GM19467 (cell line): ENCODE results near the gene KHSRP.

Source experiments
- ATAC-seq: cut with Tn5 transposase; IDR thresholded peaks from one replicate; pipeline ENCODE4 v1.9.1; 2021; ENCODE audit warnings: mild to moderate bottlenecking, moderate library complexity; ENCODE audit not compliant: unreplicated experiment

The KHSRP gene

DNA sequence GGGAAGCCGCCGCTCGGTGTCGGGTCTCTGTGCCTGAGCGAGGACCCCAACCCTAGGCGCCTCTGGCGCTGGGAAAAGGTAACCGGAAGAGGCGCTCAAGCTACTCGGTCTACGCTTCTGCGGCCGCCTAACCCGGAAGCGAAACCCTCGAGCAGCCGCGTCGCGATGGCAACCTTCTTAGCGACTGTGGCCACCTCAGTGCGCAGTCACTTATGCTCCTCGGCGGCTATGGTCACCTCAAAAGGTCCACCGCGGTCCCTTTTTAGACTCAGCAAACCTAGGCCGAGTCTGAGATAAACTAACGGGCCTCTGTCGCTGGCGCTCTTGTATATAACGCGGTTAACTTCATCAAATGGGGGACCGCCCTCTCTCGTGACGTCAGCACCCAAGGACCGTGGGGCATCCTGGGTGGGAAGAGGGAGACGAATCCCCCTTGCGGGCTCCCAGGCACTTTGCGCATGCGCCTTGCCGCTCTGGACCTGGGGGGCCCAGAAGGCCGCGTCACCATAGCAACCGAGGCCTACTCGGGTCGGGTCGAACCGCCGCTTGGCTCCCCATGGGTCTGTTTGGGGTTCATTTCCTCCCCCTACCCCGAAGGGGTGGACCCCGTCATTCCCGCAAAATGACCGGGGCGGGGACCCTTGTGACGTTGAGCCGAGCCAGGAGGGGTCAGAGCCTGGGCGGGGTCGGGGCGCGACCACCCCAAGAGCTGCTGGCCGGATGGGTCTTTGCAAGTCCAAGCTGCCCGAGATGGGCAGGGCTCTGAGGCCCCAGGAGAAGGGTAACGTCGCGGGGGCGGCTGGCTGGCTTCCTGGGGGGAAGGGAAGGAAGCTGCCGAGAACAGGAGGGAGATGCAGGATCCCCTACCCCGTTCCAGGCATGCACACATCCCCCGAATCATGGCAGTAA, 31.3 kb downstream of the KHSRP start, which contains the start of gene GTF2F1:
TSS of gene GTF2F1 (minus strand) at position 91 of the 909 bp plus-strand sequence. CDS start 169 bp downstream, outside the sequence.
- peak; percentile 69 for ATAC-seq

GRCh38 chr19:6392221-6393073, 32.2 kb downstream of the KHSRP start:
- no peak for ATAC-seq

GRCh38 chr19:6387372-6387771, 37.2 kb downstream of the KHSRP start:
- ATAC-seq, result no peak

- no peak for ATAC-seq
Observed at GRCh38 chr19:6384381-6384780, 40.2 kb downstream of the KHSRP start.

DNA sequence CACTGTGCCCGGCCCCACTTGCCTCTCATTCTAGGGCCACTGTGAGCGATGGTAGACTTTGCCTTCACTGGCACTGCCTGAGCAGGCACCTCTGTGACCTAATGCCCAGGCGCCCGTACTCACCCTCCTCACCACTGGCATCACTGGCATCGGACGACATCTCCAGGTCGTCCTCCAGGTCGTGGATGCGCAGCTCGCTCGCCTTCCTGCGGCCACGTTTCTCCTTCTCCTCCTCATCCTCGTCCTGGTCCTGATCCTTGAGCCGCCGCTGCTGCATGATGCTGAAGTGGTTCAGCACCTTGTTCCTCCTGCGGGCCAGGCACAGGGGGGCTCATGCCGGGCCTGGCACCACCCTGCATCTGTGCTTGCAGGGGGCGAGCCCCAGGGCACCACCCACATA, 41.4 kb downstream of the KHSRP start:
- ATAC-seq, result no peak

- ATAC-seq, result no peak
Observed at GRCh38 chr19:6381030-6381750, 43.4 kb downstream of the KHSRP start.

- no peak for ATAC-seq
Observed at GRCh38 chr19:6379744-6380143, 44.9 kb downstream of the KHSRP start.

GRCh38 chr19:6378486-6378885, 46.1 kb downstream of the KHSRP start:
- ATAC-seq, result no peak

DNA sequence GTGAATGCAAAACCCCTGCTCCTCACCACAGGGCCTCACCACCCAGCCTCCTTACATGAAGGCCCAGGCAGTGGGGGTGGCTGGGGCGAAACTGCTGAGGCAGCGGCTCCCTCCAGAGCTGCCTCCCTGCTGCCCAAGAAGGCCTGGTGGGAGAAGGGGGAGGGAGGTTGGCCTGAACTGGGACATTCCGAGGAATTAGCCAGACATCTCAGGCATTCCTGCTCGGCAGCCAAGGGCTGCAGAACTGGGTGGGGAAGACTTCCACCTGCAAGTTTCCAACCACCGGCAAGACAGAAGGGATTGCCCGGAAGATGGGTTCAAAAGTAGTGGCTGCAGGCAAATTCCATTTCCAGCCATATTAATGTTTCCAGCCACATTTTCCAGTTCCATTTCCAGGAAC, 46.6 kb downstream of the KHSRP start:
- no peak for ATAC-seq

DNA sequence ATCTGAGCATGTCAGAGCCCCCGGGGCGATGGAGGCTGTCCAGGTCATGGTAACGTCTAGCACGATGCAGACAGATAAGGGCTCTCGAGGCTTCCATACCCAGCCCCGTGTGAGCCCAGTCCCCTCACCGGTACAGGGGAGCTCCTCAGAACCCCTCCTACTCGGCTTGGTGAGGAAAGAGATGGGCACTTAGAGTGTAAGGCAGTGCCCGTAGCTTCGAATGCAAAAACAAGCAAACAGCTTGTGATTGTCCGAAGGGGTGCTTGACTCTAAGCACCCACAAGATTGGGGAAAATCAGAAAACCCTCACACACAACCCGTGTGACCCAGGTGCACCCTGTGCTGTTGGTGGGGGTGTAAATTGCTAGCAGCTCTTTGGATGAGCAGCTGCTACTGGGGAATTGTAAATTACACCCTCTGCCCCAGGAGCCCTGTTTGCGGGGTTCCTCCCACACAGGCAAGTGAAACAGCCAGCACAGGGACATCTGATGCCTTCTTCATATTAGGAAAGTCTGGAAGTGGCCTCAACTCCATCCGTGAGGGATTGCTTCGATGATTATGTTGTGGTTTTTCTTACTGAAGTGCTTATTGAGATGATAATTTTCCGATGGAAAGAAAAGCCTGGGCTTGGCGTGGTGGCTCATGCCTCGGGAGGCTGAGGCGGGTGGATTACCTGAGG, 48.0 kb downstream of the KHSRP start:
- ATAC-seq, result no peak

DNA sequence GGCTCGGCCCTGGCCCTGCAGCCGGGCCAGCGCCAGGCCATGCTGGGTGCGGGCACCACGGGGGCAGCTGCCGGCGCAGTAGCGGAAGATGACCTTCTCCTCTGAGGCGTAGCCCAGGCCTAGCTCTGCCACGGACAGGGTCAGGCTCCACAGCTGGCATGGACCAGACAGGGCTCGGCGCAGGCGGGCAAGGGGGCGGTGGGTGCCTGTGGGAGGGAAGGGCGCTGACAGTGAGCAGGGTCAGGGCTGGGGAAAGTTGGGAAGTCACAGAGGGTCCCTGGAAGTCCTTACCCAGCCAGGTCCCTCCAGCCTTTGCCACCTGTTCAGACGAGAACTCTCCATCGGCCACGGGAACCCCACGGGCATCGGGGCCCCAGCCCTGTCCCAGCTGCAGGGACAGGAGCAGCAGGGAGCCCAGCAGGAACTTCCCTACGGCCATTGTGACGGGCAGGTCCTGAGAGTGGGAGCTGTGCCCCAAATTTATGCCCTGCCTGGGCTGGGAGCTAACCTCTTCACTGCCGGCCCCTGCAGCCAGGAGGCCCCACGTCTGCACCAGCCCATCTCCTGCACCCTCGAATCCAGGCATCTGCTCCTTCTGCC, 49.1 kb downstream of the KHSRP start, which contains the start of gene PSPN:
TSS of gene PSPN (minus strand) at position 523 of the 600 bp plus-strand sequence. CDS start at position 439, 84 bp downstream.
- no peak for ATAC-seq

GRCh38 chr19:6374711-6375410, 49.8 kb downstream of the KHSRP start:
- ATAC-seq, result no peak

DNA sequence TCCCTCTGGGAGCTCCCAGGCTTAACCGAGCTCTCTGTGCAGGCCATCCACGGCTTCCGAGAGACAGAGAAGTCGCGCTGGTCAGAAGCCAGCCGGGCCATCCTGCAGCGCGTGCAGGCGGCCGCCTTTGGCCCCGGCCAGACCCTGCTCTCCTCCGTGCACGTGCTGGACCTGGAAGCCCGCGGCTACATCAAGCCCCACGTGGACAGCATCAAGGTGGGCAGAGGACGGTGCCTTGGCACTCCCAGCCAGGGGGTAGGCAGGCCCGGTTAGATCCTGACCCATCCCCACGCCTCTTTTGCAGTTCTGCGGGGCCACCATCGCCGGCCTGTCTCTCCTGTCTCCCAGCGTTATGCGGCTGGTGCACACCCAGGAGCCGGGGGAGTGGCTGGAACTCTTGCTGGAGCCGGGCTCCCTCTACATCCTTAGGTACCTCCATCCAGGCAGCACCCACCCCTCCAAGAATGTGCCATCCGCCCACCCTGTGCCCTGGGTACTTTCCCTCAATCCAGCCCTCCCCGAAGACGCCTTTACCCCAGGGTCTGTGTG, 50.4 kb downstream of the KHSRP start:
- no peak for ATAC-seq

- ATAC-seq, result no peak
Observed at GRCh38 chr19:6373813-6374108, 50.9 kb downstream of the KHSRP start.

- ATAC-seq, result peak; percentile 52
Observed at GRCh38 chr19:6373096-6373812, 51.4 kb downstream of the KHSRP start.

DNA sequence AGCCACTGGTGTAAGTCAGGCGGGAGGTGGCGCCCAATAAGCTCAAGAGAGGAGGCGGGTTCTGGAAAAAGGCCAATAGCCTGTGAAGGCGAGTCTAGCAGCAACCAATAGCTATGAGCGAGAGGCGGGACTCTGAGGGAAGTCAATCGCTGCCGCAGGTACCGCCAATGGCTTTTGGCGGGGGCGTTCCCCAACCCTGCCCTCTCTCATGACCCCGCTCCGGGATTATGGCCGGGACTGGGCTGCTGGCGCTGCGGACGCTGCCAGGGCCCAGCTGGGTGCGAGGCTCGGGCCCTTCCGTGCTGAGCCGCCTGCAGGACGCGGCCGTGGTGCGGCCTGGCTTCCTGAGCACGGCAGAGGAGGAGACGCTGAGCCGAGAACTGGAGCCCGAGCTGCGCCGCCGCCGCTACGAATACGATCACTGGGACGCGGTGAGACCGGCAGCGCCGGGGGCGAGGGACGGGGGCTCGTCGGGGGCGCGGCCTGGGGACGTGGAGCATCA, 52.0 kb downstream of the KHSRP start, which contains the start of gene ALKBH7:
TSS of gene ALKBH7 (plus strand) at position 201 of the 502 bp plus-strand sequence. CDS start at position 228, 27 bp downstream.
- peak; percentile 69 for ATAC-seq

GRCh38 chr19:6364353-6364752, 60.3 kb downstream of the KHSRP start:
- ATAC-seq, result no peak
